ENCODE results near the gene DGLUCY.

DGLUCY gene

DNA sequence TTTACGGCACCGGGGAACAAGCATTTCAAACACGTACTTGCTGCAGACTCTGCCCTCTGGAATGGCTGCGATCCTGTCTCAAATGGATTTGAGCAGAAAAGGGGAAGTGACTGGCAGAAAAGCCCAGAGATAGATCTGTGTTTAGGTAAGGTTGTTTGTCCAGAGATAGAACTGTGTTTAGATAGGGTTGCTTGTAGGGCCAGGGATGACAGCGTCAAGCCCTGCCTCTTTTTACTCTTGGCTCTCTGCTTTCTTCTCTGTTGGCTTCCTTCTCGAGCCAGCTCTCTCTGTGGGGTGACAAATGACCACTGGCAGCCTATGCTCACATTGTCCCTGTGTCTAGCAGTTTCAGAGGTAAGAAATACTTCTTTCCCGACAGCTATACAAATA is 11.4 kb downstream of the DGLUCY start:
- ChIA-PET CTCF (no interaction called here), POLR2A (ENCODE audit: low non-redundant PET) (no interaction called here)
- no peak for DNase-seq (ENCODE audit: low spot score)
- H3K27ac ChIP-seq = no peak overlapping the region
- no peak for TF ChIP-seq CTCF (conservative IDR thresholded peaks at IDR 0.05; ENCODE audit: low read depth)

GRCh38 chr14:91125801-91126200 is 11.9 kb downstream of the DGLUCY start:
- no peak for TF ChIP-seq CTCF (conservative IDR thresholded peaks at IDR 0.05; ENCODE audit: low read depth)
- no peak for DNase-seq (ENCODE audit: low spot score)
- H3K27ac ChIP-seq = no peak overlapping the region
- ChIA-PET POLR2A (ENCODE audit: low non-redundant PET) (no interaction called here), CTCF (interaction anchor here (0.6 kb wide), 1 partner anchor 10 kb away, joined by 3 read pairs; no protein-coding TSS in a partner anchor)

DNA sequence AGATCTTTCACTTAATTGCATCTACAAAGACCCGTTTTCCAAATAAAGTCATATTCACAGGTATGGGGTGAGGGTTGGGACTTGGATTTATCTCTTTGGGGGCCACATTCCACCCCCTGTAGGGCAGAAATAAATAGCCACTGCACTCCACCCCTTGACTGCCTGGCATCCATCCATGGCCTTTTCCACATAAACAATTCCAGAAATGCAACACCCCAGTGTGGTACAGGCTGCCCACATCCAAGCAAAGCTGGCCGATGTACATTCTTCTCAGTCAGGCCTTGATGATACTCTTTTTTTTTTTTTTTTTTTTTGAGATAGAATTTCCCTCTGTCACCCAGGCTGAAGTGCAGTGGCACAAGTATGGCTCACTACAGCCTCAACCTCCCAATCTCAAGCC is 12.9 kb downstream of the DGLUCY start:
- no peak for DNase-seq (ENCODE audit: low spot score)
- ChIA-PET POLR2A (ENCODE audit: low non-redundant PET) (no interaction called here), CTCF (no interaction called here)
- no peak for TF ChIP-seq CTCF (conservative IDR thresholded peaks at IDR 0.05; ENCODE audit: low read depth)
- peak overlapping the region; percentile 77 for H3K27ac ChIP-seq

DNA sequence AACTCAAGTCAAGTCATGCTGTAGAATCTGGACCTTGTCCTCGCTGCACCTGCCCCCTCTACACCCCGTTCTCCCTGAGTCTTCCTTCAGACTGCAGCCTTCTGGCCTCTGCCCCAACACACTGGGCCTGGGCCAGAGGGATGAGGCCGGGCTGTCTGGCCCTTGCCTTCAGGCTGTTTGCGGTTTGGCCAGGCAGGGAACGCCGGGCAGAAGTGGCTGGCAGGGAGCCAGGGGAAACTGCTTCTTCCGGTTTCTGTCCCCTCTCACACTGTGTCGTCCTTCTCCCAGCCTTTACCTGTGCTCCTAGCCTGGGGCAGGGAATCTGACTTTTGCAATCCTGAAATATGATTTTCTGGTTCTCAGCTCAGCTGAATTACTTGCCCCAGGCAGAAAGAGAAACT is 13.5 kb downstream of the DGLUCY start:
- ChIA-PET POLR2A (ENCODE audit: low non-redundant PET) (no interaction called here), CTCF (interaction anchor here (0.6 kb wide), 2 partner anchors 15 to 655 kb away, joined by 3 to 4 read pairs; no protein-coding TSS in a partner anchor)
- no peak for TF ChIP-seq CTCF (conservative IDR thresholded peaks at IDR 0.05; ENCODE audit: low read depth)
- peak overlapping the region; percentile 77 for H3K27ac ChIP-seq
- DNase-seq (ENCODE audit: low spot score) = peak; percentile 74

DNA sequence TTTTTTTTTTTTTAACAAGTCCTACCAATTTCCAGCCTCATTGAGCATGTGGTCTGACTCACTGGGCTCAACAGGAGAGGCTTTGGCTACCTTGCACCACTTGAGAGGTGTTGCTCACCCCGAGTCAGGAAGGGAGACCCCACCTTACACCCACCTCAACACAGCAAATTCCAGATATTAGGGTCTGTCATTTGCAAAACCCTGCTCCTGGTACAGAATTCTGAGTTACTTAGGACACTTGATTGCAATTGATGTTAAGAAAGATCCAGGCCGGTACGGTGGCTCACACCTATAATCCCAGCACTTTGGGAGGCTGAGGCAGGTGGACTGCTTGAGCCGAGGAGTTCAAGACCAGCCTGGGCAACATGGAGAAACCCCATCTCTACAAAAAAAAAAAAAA is 14.1 kb downstream of the DGLUCY start:
- DNase-seq (ENCODE audit: low spot score) = no peak
- TF ChIP-seq CTCF (conservative IDR thresholded peaks at IDR 0.05; ENCODE audit: low read depth) = no peak
- CTCF ChIA-PET = interaction anchor here (0.6 kb wide), 2 partner anchors 15 to 655 kb away, joined by 3 to 4 read pairs; no protein-coding TSS in a partner anchor
- H3K27ac ChIP-seq = peak overlapping the region; percentile 77
- POLR2A ChIA-PET (ENCODE audit: low non-redundant PET) = no interaction called here

- ChIA-PET POLR2A (ENCODE audit: low non-redundant PET) (no interaction called here), CTCF (no interaction called here)
- DNase-seq (ENCODE audit: low spot score) = no peak
- no peak overlapping the region for H3K27ac ChIP-seq
- no peak for TF ChIP-seq CTCF (conservative IDR thresholded peaks at IDR 0.05; ENCODE audit: low read depth)
Measured at GRCh38 chr14:91128699-91129098, 14.8 kb downstream of the DGLUCY start.

DNA sequence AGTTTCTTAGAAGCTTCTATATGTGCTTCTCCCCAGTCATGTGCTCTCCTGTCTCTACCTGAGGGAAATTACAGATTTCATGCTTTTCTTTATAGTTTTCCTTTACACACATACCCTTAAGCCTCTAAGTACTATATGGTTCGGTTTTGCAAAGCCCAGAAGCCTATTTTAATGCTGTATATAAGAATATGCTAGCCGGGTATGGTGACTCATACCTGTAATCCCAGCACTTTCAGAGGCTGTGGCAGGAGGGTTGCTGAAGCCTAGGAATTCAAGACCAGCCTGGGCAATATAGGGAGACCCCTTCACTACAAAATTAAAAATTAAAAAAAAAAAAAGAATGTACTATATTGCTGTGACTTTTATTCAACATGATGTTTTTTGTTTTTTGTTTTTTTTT is 15.4 kb downstream of the DGLUCY start:
- TF ChIP-seq CTCF (conservative IDR thresholded peaks at IDR 0.05; ENCODE audit: low read depth) = no peak
- no peak overlapping the region for H3K27ac ChIP-seq
- POLR2A ChIA-PET (ENCODE audit: low non-redundant PET) = no interaction called here
- CTCF ChIA-PET = no interaction called here
- DNase-seq (ENCODE audit: low spot score) = no peak

All from RWPE1 (cell line).